Measurements from ENCODE around the gene TNFRSF12A. TPM values are rescaled to one million over a fixed set of nuclear protein-coding genes. Genes with fewer than 3 reads are reported as not detected.

The TNFRSF12A gene
- total and polyA plus RNA-seq, 2 of the 13 experiments (the other 11 are each of a cell fraction or from before 2014, with no cell fraction given) = 61.9 to 66.0 TPM

- no peak for TF ChIP-seq ZBED4 (CRISPR knock-in tag; IDR thresholded peaks at IDR 0.05; ENCODE audit: borderline replicate concordance)
- TF ChIP-seq ZNF343 (CRISPR knock-in tag; IDR thresholded peaks at IDR 0.05) = 0 out of 2 replicates have a peak, but pooled peaks have one; percentile 24
- TF ChIP-seq ZNF773 (CRISPR knock-in tag; IDR thresholded peaks at IDR 0.05; ENCODE audit: borderline replicate concordance) = no peak
- no peak for TF ChIP-seq FOSL2 (CRISPR knock-in tag; IDR thresholded peaks at IDR 0.05)
- no peak for TF ChIP-seq SETDB1 (CRISPR knock-in tag; IDR thresholded peaks at IDR 0.05; ENCODE audit: borderline replicate concordance)
- no peak for TF ChIP-seq ZNF225 (CRISPR knock-in tag; IDR thresholded peaks at IDR 0.05)
- no peak for TF ChIP-seq MBNL3 (CRISPR knock-in tag; conservative IDR thresholded peaks at IDR 0.05)
- TF ChIP-seq HNRNPK (IDR thresholded peaks at IDR 0.05; ENCODE audit: low read depth, low read length, poor library complexity, severe bottlenecking) = no peak
- TF ChIP-seq MIER2 (CRISPR knock-in tag; IDR thresholded peaks at IDR 0.05) = no peak
- TF ChIP-seq HIVEP1 (CRISPR knock-in tag; IDR thresholded peaks at IDR 0.05) = no peak
- TF ChIP-seq ZNF263 (CRISPR knock-in tag; IDR thresholded peaks at IDR 0.05) = 0 out of 2 replicates have a peak, but pooled peaks have one; percentile 3
- no peak for TF ChIP-seq ZFP36L2 (CRISPR knock-in tag; IDR thresholded peaks at IDR 0.05)
- no peak for TF ChIP-seq ADNP (CRISPR knock-in tag; IDR thresholded peaks at IDR 0.05)
- TF ChIP-seq REST (IDR thresholded peaks at IDR 0.05; ENCODE audit: borderline replicate concordance in 1 of 2, low read depth in 1 of 2, low read length in 2 of 2) = peak in 1 of 2 experiments; percentile 40; a peak in 1 of 4 replicates
- 0 out of 2 replicates have a peak, but pooled peaks have one; percentile 9 for TF ChIP-seq ZBTB46 (CRISPR knock-in tag; IDR thresholded peaks at IDR 0.05; ENCODE audit: borderline replicate concordance)
- no peak for TF ChIP-seq NFYB (CRISPR knock-in tag; IDR thresholded peaks at IDR 0.05)
- no peak for TF ChIP-seq ZBTB49 (CRISPR knock-in tag; IDR thresholded peaks at IDR 0.05; ENCODE audit: borderline replicate concordance)
- no peak for TF ChIP-seq RFXANK (CRISPR knock-in tag; IDR thresholded peaks at IDR 0.05)
- no peak for TF ChIP-seq PCBP1 (IDR thresholded peaks at IDR 0.05; ENCODE audit: borderline replicate concordance, low read depth, low read length)
Observed at GRCh38 chr16:3020247-3020603, at the start of gene TNFRSF12A (continued).

Measured in HepG2 (cell line).